ENCODE data around the gene ZNRF1.
A peak's percentile ranks its signal among the peaks of the same experiment; 100 is the strongest.

Gene ZNRF1

DNA sequence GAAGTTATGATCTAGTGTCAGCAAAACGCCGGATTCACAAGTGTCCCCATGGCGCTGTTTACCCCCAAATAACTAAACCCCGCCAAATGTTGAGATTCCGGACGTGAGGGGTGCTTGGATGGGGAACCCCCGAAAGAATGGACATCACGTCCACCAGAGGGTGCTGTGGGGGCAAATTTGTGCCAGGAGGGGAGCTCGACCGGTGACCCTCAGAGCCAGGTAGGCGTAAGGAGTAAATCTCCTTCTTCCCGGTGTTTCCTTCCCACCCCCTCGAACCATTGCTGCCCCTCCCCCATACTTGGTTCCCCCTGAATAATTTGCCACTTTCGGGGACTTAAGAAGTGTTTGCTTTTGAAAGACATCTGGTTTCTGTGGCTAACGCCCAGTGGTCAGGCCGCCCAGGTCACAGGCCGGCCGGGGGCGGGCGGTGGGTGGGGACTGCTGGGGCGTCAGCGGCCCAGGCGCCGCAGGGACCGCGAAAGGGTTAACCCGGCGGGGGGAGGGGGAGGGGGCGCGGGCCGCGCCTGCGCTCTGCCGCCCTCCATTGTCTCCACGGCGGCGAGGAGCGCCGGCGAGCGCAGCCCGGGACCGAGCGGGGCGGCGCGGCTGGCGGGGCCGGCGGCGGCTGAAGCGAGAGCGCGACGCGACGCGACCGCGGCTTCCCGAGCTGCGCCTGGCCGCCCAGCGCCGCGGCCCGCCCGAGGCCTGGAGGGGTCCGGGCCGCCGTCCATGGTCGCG, at the start of gene ZNRF1:
ZNRF1 (plus strand) TSS at position 544 of the 738 bp plus-strand sequence. CDS start 648 bp downstream, outside the sequence.
- peak within 1 kb of the TSS; percentile 72 to 82 for H3K4me3 ChIP-seq (ENCODE audit: low read depth in 1 of 2, low read length in 2 of 2)
- peaks cover 17 to 21% of the 10 kb centered on the region in 2 donors for H3K4me1 ChIP-seq (ENCODE audit: control insufficient read depth in 1 of 2, insufficient read depth in 2 of 2, low read length in 2 of 2)
- H3K9me3 ChIP-seq (ENCODE audit: control insufficient read depth in 1 of 2, low read length in 2 of 2), result no peaks in the 10 kb centered on the region
- H3K27me3 ChIP-seq (ENCODE audit: control insufficient read depth in 1 of 2, insufficient read depth in 2 of 2, low read length in 2 of 2), result peaks cover 0 to 2% of the 10 kb centered on the region in 2 donors
- peaks cover 0 to 3% of the 10 kb centered on the region in 2 donors for H3K36me3 ChIP-seq (ENCODE audit: control insufficient read depth in 1 of 2, insufficient read depth in 2 of 2, low read length in 2 of 2)
- H3K27ac ChIP-seq (ENCODE audit: low read depth, low read length), result no peak within 1 kb of the TSS
- peak within 1 kb of the TSS; percentile 45 to 49 for H3K9ac ChIP-seq (ENCODE audit: low read depth in 1 of 2, low read length in 2 of 2)

DNA sequence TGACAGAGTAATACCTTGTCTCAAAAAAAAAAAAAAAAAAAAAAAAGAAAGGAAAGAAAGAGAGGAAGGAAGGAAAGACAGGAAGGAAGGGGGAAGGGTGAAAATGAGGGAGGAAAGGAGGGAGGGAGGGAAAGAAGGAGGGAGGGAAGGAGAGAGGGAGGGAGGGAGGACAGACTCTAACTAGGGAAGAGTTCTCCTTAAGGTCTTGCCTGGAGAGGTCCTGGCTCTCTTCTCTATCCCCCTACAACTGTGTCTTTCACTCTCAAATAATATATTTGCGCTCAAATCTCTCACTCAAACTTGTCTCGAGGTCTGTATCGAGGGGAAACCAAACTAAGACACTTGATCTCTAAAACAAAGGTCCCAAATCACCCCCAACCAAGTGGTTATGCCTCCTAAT, 49.5 kb upstream of the ZNRF1 start:
- Histone ChIP-seq H3K27me3 (ENCODE audit: control insufficient read depth in 1 of 2, insufficient read depth in 2 of 2, low read length in 2 of 2) (no peaks in the 10 kb centered on the region), H3K36me3 (ENCODE audit: control insufficient read depth in 1 of 2, insufficient read depth in 2 of 2, low read length in 2 of 2) (peaks cover 14 to 60% of the 10 kb centered on the region in 2 donors), H3K4me3 (ENCODE audit: low read depth in 1 of 2, low read length in 2 of 2) (no peak overlapping the region), H3K9ac (ENCODE audit: low read depth in 1 of 2, low read length in 2 of 2) (no peak overlapping the region), H3K4me1 (ENCODE audit: control insufficient read depth in 1 of 2, insufficient read depth in 2 of 2, low read length in 2 of 2) (no peaks in the 10 kb centered on the region), H3K27ac (ENCODE audit: low read depth, low read length) (no peak overlapping the region), H3K9me3 (ENCODE audit: control insufficient read depth in 1 of 2, low read length in 2 of 2) (no peaks in the 10 kb centered on the region)

DNA sequence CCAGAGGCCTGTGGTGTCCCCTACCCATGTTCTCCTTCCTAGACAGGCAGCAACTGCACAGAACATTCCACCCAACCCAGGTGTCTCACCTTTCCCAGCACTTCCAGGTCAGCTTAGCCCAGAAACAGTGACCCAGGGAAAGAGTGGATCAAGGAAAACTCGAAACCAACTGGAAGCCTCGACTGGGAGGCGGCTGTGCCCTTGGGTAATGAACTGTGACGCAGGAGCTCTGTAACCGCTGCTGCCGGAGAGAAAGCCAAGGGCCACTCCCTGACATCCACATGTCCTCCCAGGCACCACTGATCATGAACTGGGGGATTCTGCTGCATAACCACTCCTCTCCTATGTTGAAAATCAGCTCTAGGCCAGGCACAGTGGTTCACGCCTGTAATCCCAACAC, 48.3 kb upstream of the ZNRF1 start:
- Histone ChIP-seq H3K36me3 (ENCODE audit: control insufficient read depth in 1 of 2, insufficient read depth in 2 of 2, low read length in 2 of 2) (peaks cover 14 to 64% of the 10 kb centered on the region in 2 donors), H3K27ac (ENCODE audit: low read depth, low read length) (no peak overlapping the region), H3K9me3 (ENCODE audit: control insufficient read depth in 1 of 2, low read length in 2 of 2) (no peaks in the 10 kb centered on the region), H3K4me3 (ENCODE audit: low read depth in 1 of 2, low read length in 2 of 2) (no peak overlapping the region), H3K9ac (ENCODE audit: low read depth in 1 of 2, low read length in 2 of 2) (no peak overlapping the region), H3K27me3 (ENCODE audit: control insufficient read depth in 1 of 2, insufficient read depth in 2 of 2, low read length in 2 of 2) (no peaks in the 10 kb centered on the region), H3K4me1 (ENCODE audit: control insufficient read depth in 1 of 2, insufficient read depth in 2 of 2, low read length in 2 of 2) (no peaks in the 10 kb centered on the region)

DNA sequence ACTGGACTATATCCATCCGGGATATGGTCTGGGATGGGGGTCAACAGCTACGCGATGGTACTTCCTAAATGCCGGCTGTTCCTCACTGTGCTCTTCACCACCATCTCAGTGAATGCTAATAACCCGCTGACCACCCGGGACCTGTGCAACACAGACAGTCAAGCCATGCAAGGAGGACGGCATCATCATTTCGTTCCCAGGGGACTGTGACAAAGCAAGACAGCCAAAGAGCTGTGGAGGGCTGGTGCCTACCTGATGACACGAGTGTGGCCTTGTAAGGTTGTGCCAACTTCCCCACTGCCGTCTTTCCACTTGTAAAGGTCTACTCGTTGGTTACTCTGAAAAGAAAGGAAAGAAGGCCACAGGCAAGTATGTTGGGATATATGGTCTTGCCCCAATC, 47.6 kb upstream of the ZNRF1 start:
- Histone ChIP-seq H3K4me1 (ENCODE audit: control insufficient read depth in 1 of 2, insufficient read depth in 2 of 2, low read length in 2 of 2) (no peaks in the 10 kb centered on the region), H3K9ac (ENCODE audit: low read depth in 1 of 2, low read length in 2 of 2) (no peak overlapping the region), H3K27ac (ENCODE audit: low read depth, low read length) (no peak overlapping the region), H3K4me3 (ENCODE audit: low read depth in 1 of 2, low read length in 2 of 2) (no peak overlapping the region), H3K36me3 (ENCODE audit: control insufficient read depth in 1 of 2, insufficient read depth in 2 of 2, low read length in 2 of 2) (peaks cover 14 to 68% of the 10 kb centered on the region in 2 donors), H3K27me3 (ENCODE audit: control insufficient read depth in 1 of 2, insufficient read depth in 2 of 2, low read length in 2 of 2) (no peaks in the 10 kb centered on the region), H3K9me3 (ENCODE audit: control insufficient read depth in 1 of 2, low read length in 2 of 2) (no peaks in the 10 kb centered on the region)

- Histone ChIP-seq H3K27me3 (ENCODE audit: control insufficient read depth in 1 of 2, insufficient read depth in 2 of 2, low read length in 2 of 2) (no peaks in the 10 kb centered on the region), H3K4me1 (ENCODE audit: control insufficient read depth in 1 of 2, insufficient read depth in 2 of 2, low read length in 2 of 2) (no peaks in the 10 kb centered on the region), H3K9ac (ENCODE audit: low read depth in 1 of 2, low read length in 2 of 2) (no peak overlapping the region), H3K27ac (ENCODE audit: low read depth, low read length) (no peak overlapping the region), H3K36me3 (ENCODE audit: control insufficient read depth in 1 of 2, insufficient read depth in 2 of 2, low read length in 2 of 2) (peaks cover 14 to 66% of the 10 kb centered on the region in 2 donors), H3K9me3 (ENCODE audit: control insufficient read depth in 1 of 2, low read length in 2 of 2) (no peaks in the 10 kb centered on the region), H3K4me3 (ENCODE audit: low read depth in 1 of 2, low read length in 2 of 2) (no peak overlapping the region)
Measured at GRCh38 chr16:74951681-74952080, 47.1 kb upstream of the ZNRF1 start.

GRCh38 chr16:74954763-74955162, 44.1 kb upstream of the ZNRF1 start:
- no peak overlapping the region for H3K9ac ChIP-seq (ENCODE audit: low read depth in 1 of 2, low read length in 2 of 2)
- H3K27me3 ChIP-seq (ENCODE audit: control insufficient read depth in 1 of 2, insufficient read depth in 2 of 2, low read length in 2 of 2), result no peaks in the 10 kb centered on the region
- H3K27ac ChIP-seq (ENCODE audit: low read depth, low read length), result no peak overlapping the region
- H3K4me1 ChIP-seq (ENCODE audit: control insufficient read depth in 1 of 2, insufficient read depth in 2 of 2, low read length in 2 of 2), result no peaks in the 10 kb centered on the region
- peaks cover 13 to 55% of the 10 kb centered on the region in 2 donors for H3K36me3 ChIP-seq (ENCODE audit: control insufficient read depth in 1 of 2, insufficient read depth in 2 of 2, low read length in 2 of 2)
- no peak overlapping the region for H3K4me3 ChIP-seq (ENCODE audit: low read depth in 1 of 2, low read length in 2 of 2)
- no peaks in the 10 kb centered on the region for H3K9me3 ChIP-seq (ENCODE audit: control insufficient read depth in 1 of 2, low read length in 2 of 2)

- no peaks in the 10 kb centered on the region for H3K4me1 ChIP-seq (ENCODE audit: control insufficient read depth in 1 of 2, insufficient read depth in 2 of 2, low read length in 2 of 2)
- no peaks in the 10 kb centered on the region for H3K9me3 ChIP-seq (ENCODE audit: control insufficient read depth in 1 of 2, low read length in 2 of 2)
- no peaks in the 10 kb centered on the region for H3K27me3 ChIP-seq (ENCODE audit: control insufficient read depth in 1 of 2, insufficient read depth in 2 of 2, low read length in 2 of 2)
- no peak overlapping the region for H3K9ac ChIP-seq (ENCODE audit: low read depth in 1 of 2, low read length in 2 of 2)
- H3K36me3 ChIP-seq (ENCODE audit: control insufficient read depth in 1 of 2, insufficient read depth in 2 of 2, low read length in 2 of 2), result peaks cover 0 to 4% of the 10 kb centered on the region in 2 donors
- no peak overlapping the region for H3K4me3 ChIP-seq (ENCODE audit: low read depth in 1 of 2, low read length in 2 of 2)
- no peak overlapping the region for H3K27ac ChIP-seq (ENCODE audit: low read depth, low read length)
Measured at GRCh38 chr16:74973304-74973703, 25.5 kb upstream of the ZNRF1 start.

DNA sequence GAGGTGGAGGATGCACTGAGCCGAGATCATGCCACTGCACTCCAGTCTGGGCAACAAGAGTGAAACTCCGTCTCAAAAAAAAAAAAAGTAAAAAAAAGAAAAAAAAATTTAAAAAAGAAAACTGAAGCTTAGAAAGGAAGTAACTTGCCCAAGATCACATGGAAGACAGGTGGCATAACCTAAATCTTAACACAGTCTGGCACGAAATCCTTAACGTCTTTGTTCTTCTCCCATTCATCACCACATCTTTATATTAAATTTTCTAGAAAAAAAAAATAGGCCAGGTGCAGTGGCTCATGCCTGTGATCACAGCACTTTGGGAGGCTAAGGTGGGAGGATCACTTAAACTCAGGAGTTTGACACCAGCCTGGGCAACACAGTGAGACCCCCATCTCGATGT, 23.2 kb upstream of the ZNRF1 start:
- H3K9ac ChIP-seq (ENCODE audit: low read depth in 1 of 2, low read length in 2 of 2), result no peak overlapping the region
- peaks cover 0 to 4% of the 10 kb centered on the region in 2 donors for H3K36me3 ChIP-seq (ENCODE audit: control insufficient read depth in 1 of 2, insufficient read depth in 2 of 2, low read length in 2 of 2)
- H3K4me1 ChIP-seq (ENCODE audit: control insufficient read depth in 1 of 2, insufficient read depth in 2 of 2, low read length in 2 of 2), result no peaks in the 10 kb centered on the region
- no peaks in the 10 kb centered on the region for H3K9me3 ChIP-seq (ENCODE audit: control insufficient read depth in 1 of 2, low read length in 2 of 2)
- no peak overlapping the region for H3K4me3 ChIP-seq (ENCODE audit: low read depth in 1 of 2, low read length in 2 of 2)
- H3K27me3 ChIP-seq (ENCODE audit: control insufficient read depth in 1 of 2, insufficient read depth in 2 of 2, low read length in 2 of 2), result no peaks in the 10 kb centered on the region
- no peak overlapping the region for H3K27ac ChIP-seq (ENCODE audit: low read depth, low read length)

GRCh38 chr16:74982256-74982655, 16.6 kb upstream of the ZNRF1 start:
- H3K36me3 ChIP-seq (ENCODE audit: control insufficient read depth in 1 of 2, insufficient read depth in 2 of 2, low read length in 2 of 2), result no peaks in the 10 kb centered on the region
- no peaks in the 10 kb centered on the region for H3K27me3 ChIP-seq (ENCODE audit: control insufficient read depth in 1 of 2, insufficient read depth in 2 of 2, low read length in 2 of 2)
- no peak overlapping the region for H3K9ac ChIP-seq (ENCODE audit: low read depth in 1 of 2, low read length in 2 of 2)
- peaks cover 0 to 4% of the 10 kb centered on the region in 2 donors for H3K4me1 ChIP-seq (ENCODE audit: control insufficient read depth in 1 of 2, insufficient read depth in 2 of 2, low read length in 2 of 2)
- no peaks in the 10 kb centered on the region for H3K9me3 ChIP-seq (ENCODE audit: control insufficient read depth in 1 of 2, low read length in 2 of 2)
- H3K4me3 ChIP-seq (ENCODE audit: low read depth in 1 of 2, low read length in 2 of 2), result no peak overlapping the region
- H3K27ac ChIP-seq (ENCODE audit: low read depth, low read length), result no peak overlapping the region

- Histone ChIP-seq H3K27ac (ENCODE audit: low read depth, low read length) (no peak overlapping the region), H3K9me3 (ENCODE audit: control insufficient read depth in 1 of 2, low read length in 2 of 2) (no peaks in the 10 kb centered on the region), H3K27me3 (ENCODE audit: control insufficient read depth in 1 of 2, insufficient read depth in 2 of 2, low read length in 2 of 2) (no peaks in the 10 kb centered on the region), H3K9ac (ENCODE audit: low read depth in 1 of 2, low read length in 2 of 2) (peak overlapping the region; percentile 94 to 97), H3K4me1 (ENCODE audit: control insufficient read depth in 1 of 2, insufficient read depth in 2 of 2, low read length in 2 of 2) (peaks cover 0 to 4% of the 10 kb centered on the region in 2 donors), H3K36me3 (ENCODE audit: control insufficient read depth in 1 of 2, insufficient read depth in 2 of 2, low read length in 2 of 2) (no peaks in the 10 kb centered on the region), H3K4me3 (ENCODE audit: low read depth in 1 of 2, low read length in 2 of 2) (peak overlapping the region; percentile 100)
Measured at GRCh38 chr16:74984194-74984528, 14.7 kb upstream of the ZNRF1 start.
